H1 (cell line): Measurements from ENCODE around the gene OSBPL2. TPM values are rescaled to one million over a fixed set of nuclear protein-coding genes. Genes with fewer than 3 reads are reported as not detected.

Source experiments
- CTCF ChIA-PET: fragments of 300-600 bp; sonication (Branson Sonifier 250); formaldehyde crosslinking; loops from one replicate; lab custom pipeline; 2021; ENCODE audit not compliant: partially characterized antibody; lab: Charles Lee
- POLR2A ChIA-PET: fragments of 300-600 bp; sonication (Branson Sonifier 250); formaldehyde crosslinking; loops from one replicate; lab custom pipeline; 2021; ENCODE audit warnings: inconsistent platforms; ENCODE audit not compliant: partially characterized antibody; lab: Charles Lee
- DNase-seq, 2 experiments: peaks; one replicate each; pipeline versions ENCODE4 v3.0.0 to v3.0.0-alpha.2; 2010 to 2022; ENCODE audit warnings: low spot score in 2 of 2, low read depth in 1 of 2, mixed read lengths in 1 of 2
- FAIRE-seq: peaks from 2 replicates; lab custom pipeline; 2011; peaks lifted over from hg19 to GRCh38; lab: Jason Lieb, UNC
- H2AFZ ChIP-seq: 2 replicates; pipeline ENCODE4 v1.8.1; 2012; ENCODE audit warnings: low read length, inconsistent platforms
- H2AK5ac ChIP-seq: 2 replicates; pipeline ENCODE4 v1.6.1; 2013; ENCODE audit warnings: low read depth, low read length
- H2BK120ac ChIP-seq: replicated peaks from 2 replicates; pipeline ENCODE3; 2013; ENCODE audit warnings: low read depth, low read length, inconsistent platforms
- H2BK12ac ChIP-seq: 2 replicates; pipeline ENCODE4 v1.6.1; 2013; ENCODE audit warnings: low read depth, low read length
- H2BK15ac ChIP-seq: 2 replicates; pipeline ENCODE4 v1.6.1; 2013; ENCODE audit warnings: low read length
- H2BK20ac ChIP-seq: 2 replicates; pipeline ENCODE4 v1.6.1; 2013; ENCODE audit warnings: low read length
- H2BK5ac ChIP-seq: 2 replicates; pipeline ENCODE4 v1.6.1; 2013; ENCODE audit warnings: low read depth, low read length
- H3K14ac ChIP-seq: 2 replicates; pipeline ENCODE4 v1.6.1; 2013; ENCODE audit warnings: inconsistent platforms; ENCODE audit not compliant: insufficient read length
- H3K18ac ChIP-seq: 2 replicates; pipeline ENCODE4 v1.6.1; 2013; ENCODE audit warnings: low read length; ENCODE audit errors: extremely low read depth
- H3K23ac ChIP-seq: 2 replicates; pipeline ENCODE4 v1.6.1; 2013; ENCODE audit warnings: inconsistent platforms; ENCODE audit not compliant: insufficient read length
- H3K23me2 ChIP-seq: 2 replicates; pipeline ENCODE4 v1.6.1; 2013; ENCODE audit warnings: low read depth, low read length
- H3K27ac ChIP-seq: 2 replicates; pipeline ENCODE4 v1.6.1; 2011; ENCODE audit warnings: low read depth, low read length, inconsistent platforms
- H3K27me3 ChIP-seq, 4 experiments: replicated peaks in 1 of 4; 1 replicate in 1 of 4; 2 replicates in 3 of 4; pipeline versions ENCODE4 v1.6.1 to v1.8.1; 2011 to 2013; ENCODE audit warnings: low read length in 3 of 4, mild to moderate bottlenecking in 3 of 4, inconsistent platforms in 2 of 4, mixed read lengths in 2 of 4, moderate library complexity in 1 of 4; ENCODE audit not compliant: control insufficient read depth in 3 of 4, insufficient read depth in 3 of 4; ENCODE audit errors: extremely low read depth in 1 of 4
- H3K36me3 ChIP-seq, 4 experiments: 2 replicates each; pipeline versions ENCODE4 v1.6.1 to v1.8.1; 2011 to 2013; ENCODE audit warnings: mild to moderate bottlenecking in 4 of 4, low read length in 3 of 4, moderate library complexity in 2 of 4, control low read depth in 1 of 4, inconsistent platforms in 1 of 4; ENCODE audit not compliant: insufficient read depth in 4 of 4, control insufficient read depth in 2 of 4
- H3K4ac ChIP-seq: replicated peaks from 2 replicates; pipeline ENCODE3; 2013; ENCODE audit warnings: low read length, low read depth, mixed read lengths, inconsistent platforms; ENCODE audit not compliant: insufficient read length
- H3K4me1 ChIP-seq, 4 experiments: replicated peaks in 1 of 4; 1 replicate in 1 of 4; 2 replicates in 3 of 4; pipeline versions ENCODE4 v1.6.1 to v1.8.1; 2011 to 2013; ENCODE audit warnings: low read length in 3 of 4, inconsistent platforms in 2 of 4, mixed read lengths in 1 of 4; ENCODE audit not compliant: insufficient read depth in 4 of 4, control insufficient read depth in 3 of 4
- H3K4me2 ChIP-seq, 2 experiments: 2 replicates each; pipeline versions ENCODE4 v1.6.1 to v1.8.1; 2011 to 2013; ENCODE audit warnings: low read depth in 2 of 2, low read length in 2 of 2, control low read depth in 1 of 2, inconsistent platforms in 1 of 2, mild to moderate bottlenecking in 1 of 2; ENCODE audit not compliant: insufficient read depth in 1 of 2
- H3K4me3 ChIP-seq, 4 experiments: fragments of 200-600, 300-600 bp in 1 of 4; sonication (generic), shearing (Covaris generic), sonication (Bioruptor Twin) in 1 of 4; 2 replicates each; pipeline versions ENCODE4 v1.5.1 to v1.8.1; 2011 to 2016; ENCODE audit warnings: low read length in 4 of 4, low read depth in 3 of 4, control low read depth in 2 of 4, inconsistent platforms in 2 of 4, mild to moderate bottlenecking in 2 of 4, mixed read lengths in 1 of 4, moderate library complexity in 1 of 4; ENCODE audit not compliant: insufficient read depth in 2 of 4; ENCODE audit errors: extremely low read depth in 1 of 4
- H3K56ac ChIP-seq: replicated peaks from 2 replicates; pipeline ENCODE3; 2013; ENCODE audit warnings: low read depth, mild to moderate bottlenecking, mixed read lengths, low read length, inconsistent platforms; ENCODE audit not compliant: insufficient read length
- H3K79me1 ChIP-seq: 2 replicates; pipeline ENCODE4 v1.6.1; 2013; ENCODE audit warnings: low read depth, low read length, control low read depth
- H3K79me2 ChIP-seq, 2 experiments: 2 replicates each; pipeline versions ENCODE4 v1.6.1 to v1.8.1; 2012 to 2013; ENCODE audit warnings: low read length in 2 of 2, mild to moderate bottlenecking in 2 of 2, inconsistent platforms in 1 of 2; ENCODE audit not compliant: insufficient read depth in 2 of 2, control insufficient read depth in 1 of 2
- H3K9ac ChIP-seq, 4 experiments: replicated peaks in 1 of 4; 1 replicate in 1 of 4; 2 replicates in 3 of 4; pipeline versions ENCODE4 v1.6.1 to v1.8.1; 2011 to 2013; ENCODE audit warnings: low read depth in 3 of 4, low read length in 3 of 4, control low read depth in 2 of 4, mild to moderate bottlenecking in 2 of 4, moderate library complexity in 2 of 4, inconsistent platforms in 1 of 4; ENCODE audit errors: extremely low read depth in 1 of 4
- H3K9me3 ChIP-seq, 2 experiments: 2 replicates each; pipeline versions ENCODE4 v1.6.1 to v1.8.1; 2012 to 2013; ENCODE audit warnings: mild to moderate bottlenecking in 2 of 2, moderate library complexity in 2 of 2, control low read depth in 1 of 2, inconsistent platforms in 1 of 2, low read depth in 1 of 2, low read length in 1 of 2, mixed read lengths in 1 of 2; ENCODE audit not compliant: insufficient read depth in 2 of 2
- H4K20me1 ChIP-seq, 2 experiments: replicated peaks in 1 of 2; 2 replicates each; pipeline versions ENCODE3 to v1.8.1; 2011 to 2013; ENCODE audit warnings: inconsistent platforms in 2 of 2, low read length in 2 of 2, mild to moderate bottlenecking in 1 of 2; ENCODE audit not compliant: insufficient read depth in 2 of 2, control insufficient read depth in 1 of 2
- H4K5ac ChIP-seq: 2 replicates; pipeline ENCODE4 v1.6.1; 2013; ENCODE audit warnings: low read length, low read depth, mixed read lengths, inconsistent platforms; ENCODE audit not compliant: insufficient read length
- H4K8ac ChIP-seq: 2 replicates; pipeline ENCODE4 v1.8.0; 2013; ENCODE audit warnings: mild to moderate bottlenecking, moderate library complexity, low read length, inconsistent platforms; ENCODE audit not compliant: insufficient read depth; ENCODE audit errors: extremely low read depth
- H4K91ac ChIP-seq: replicated peaks from 2 replicates; pipeline ENCODE3; 2013; ENCODE audit warnings: low read length, mixed read lengths, inconsistent platforms; ENCODE audit not compliant: insufficient read length
- E2F6 ChIP-seq: IDR thresholded peaks from 2 replicates; pipeline ENCODE4 v1.6.1; 2012; ENCODE audit warnings: inconsistent platforms
- GABPA ChIP-seq: IDR thresholded peaks from 2 replicates; pipeline ENCODE4 v1.6.1; 2011; ENCODE audit warnings: mild to moderate bottlenecking, low read length, moderate library complexity, borderline replicate concordance; ENCODE audit not compliant: insufficient read depth
- PHF8 ChIP-seq: fragments of 200-600 bp; sonication (generic); conservative IDR thresholded peaks from 2 replicates; pipeline ENCODE4 v1.7.1; 2012; ENCODE audit warnings: low read depth, mild to moderate bottlenecking, inconsistent platforms, low read length, moderate library complexity
- WGBS, 2 experiments: shearing (Covaris generic) in 1 of 2; methylation state at CpG; one replicate each; pipeline versions ENCODE4 v1.1.6 to v1.1.7; 2013 to 2015; ENCODE audit warnings: low lambda C conversion rate in 2 of 2, mixed read lengths in 2 of 2, inconsistent platforms in 1 of 2, low coverage in 1 of 2, missing lambda C conversion rate in 1 of 2; ENCODE audit not compliant: insufficient replicate concordance in 2 of 2, insufficient coverage in 1 of 2, insufficient read length in 1 of 2; ENCODE audit errors: extremely low coverage in 1 of 2, missing lambda C conversion rate in 1 of 2; 5-methylcytosine and 5-hydroxymethylcytosine counted together
- polyA plus RNA-seq, 7 experiments: library from polyadenylated mRNA; depleted of rRNA in 3 of 7; stranded (reverse) in 5 of 7; unstranded in 2 of 7; fragments of >200 nt in 5 of 7; fragments of 200-250 nt in 2 of 7; gene quantifications; 1 replicate in 5 of 7; 2 replicates in 1 of 7; 4 replicates in 1 of 7; pipeline versions ENCODE4 v1.2.1 to v1.2.3, GENCODE V29; 2011 to 2013; ENCODE audit warnings: missing spikeins in 2 of 7, mixed read lengths in 2 of 7
- total RNA-seq: library from RNA; stranded (reverse); fragmentation: NEBNext Ultra II Directional; extraction: Animal tissue kit (Norgen Biotek cat#: 25700); gene quantifications from 2 replicates; pipeline ENCODE4 v1.2.1, GENCODE V29; 2021

The OSBPL2 gene
- total and polyA plus RNA-seq, 2 of the 8 experiments (the other 6 are each of a cell fraction or from before 2014, with no cell fraction given), result 11.7 to 42.4 TPM

GRCh38 chr20:62227591-62227976 lies 10.7 kb upstream of the OSBPL2 start:
- no peak for FAIRE-seq

More at GRCh38 chr20:62227591-62227976, 10.7 kb upstream of the OSBPL2 start:
- Histone ChIP-seq H3K23me2 (peaks cover 18% of the 10 kb centered on the region), H3K4ac (no peak overlapping the region), H3K18ac (peak overlapping the region; percentile 19; the same call in 1 of the 2 replicates), H2BK12ac (peak overlapping the region; percentile 68; the same call in 1 of the 2 replicates), H4K8ac (no peak overlapping the region; the same call in 1 of the 2 replicates), H3K79me2 (no peaks in the 10 kb centered on the region), H3K4me1 (peaks cover 0 to 7% (median 5%) of the 10 kb centered on the region in 4 experiments; a peak in 5 of 7 replicates), H3K56ac (no peak overlapping the region), H3K27ac (no peak overlapping the region), H3K79me1 (0 out of 2 replicates have a peak, but pooled peaks cover 2% of the 10 kb centered on the region), H3K23ac (no peak overlapping the region), H3K9me3 (peaks cover 0 to 3% of the 10 kb centered on the region in 2 experiments; a peak in 1 of 4 replicates), H3K4me3 (no peak overlapping the region), H4K20me1 (peaks cover 0 to 15% of the 10 kb centered on the region in 2 experiments), H3K4me2 (peak overlapping the region in 1 of 2 experiments; percentile 47; a peak in 2 of 4 replicates)
- 82% methylated on average over 8 of the region's 10 CpGs; no CpG with 5 or more reads in 1 of the 2 experiments for WGBS, 2 experiments
- TF ChIP-seq E2F6, result no peak
- TF ChIP-seq PHF8, result no peak
- TF ChIP-seq GABPA, result no peak
- TF ChIP-seq, all 59 proteins: peak for 0
- no peak overlapping the region for H3K14ac ChIP-seq
- H4K91ac ChIP-seq, result peak overlapping the region; percentile 73
- H3K9ac ChIP-seq, result 0 out of 7 replicates have a peak overlapping the region, but pooled peaks of 1 of the 4 experiments have one; percentile 9
- POLR2A ChIA-PET, result interaction anchor here (1.0 to 2.3 kb wide), 3 partner anchors 8 to 85 kb away, joined by 3 to 9 read pairs (median 6); partner anchors contain the start of gene PSMA7
- H2AK5ac ChIP-seq, result no peak overlapping the region
- H3K27me3 ChIP-seq, result peaks cover 0 to 18% (median 3%) of the 10 kb centered on the region in 4 experiments; a peak in 3 of 7 replicates
- H2BK120ac ChIP-seq, result no peak overlapping the region
- no peak overlapping the region for H2BK20ac ChIP-seq
- H4K5ac ChIP-seq, result no peak overlapping the region
- CTCF ChIA-PET, result interaction anchor here (1.1 to 1.5 kb wide), 4 partner anchors 9 to 22 kb away, joined by 3 to 5 read pairs (median 3); no protein-coding TSS in a partner anchor
- DNase-seq, result no peak
- peak overlapping the region; percentile 61; the same call in 1 of the 2 replicates for H2BK15ac ChIP-seq
- H3K36me3 ChIP-seq, result no peaks in the 10 kb centered on the region
- H2AFZ ChIP-seq, result no peak overlapping the region; the same call in 1 of the 2 replicates
- H2BK5ac ChIP-seq, result no peak overlapping the region
